Uterus (tissue), 2 donors: Measurements from ENCODE around the gene UNC13A.

Source experiments
- POLR2A ChIP-seq, 2 donors: fragments of 450-650 bp; IDR thresholded peaks; one replicate each; pipeline ENCODE4 v1.6.1; 2016; ENCODE audit warnings: antibody characterized with exemption in 2 of 2, mild to moderate bottlenecking in 1 of 2, moderate library complexity in 1 of 2
- TF ChIP-seq, protein P1 (sequence below), 4 experiments: fragments of 200-600 bp in 2 of 4; fragments of 450-650 bp in 2 of 4; sonication (generic) in 2 of 4; IDR thresholded peaks; one replicate each; pipeline ENCODE4 v1.5.1; 2016 to 2019; ENCODE audit warnings: antibody characterized with exemption in 4 of 4, mild to moderate bottlenecking in 2 of 4, moderate library complexity in 1 of 4

DNA sequence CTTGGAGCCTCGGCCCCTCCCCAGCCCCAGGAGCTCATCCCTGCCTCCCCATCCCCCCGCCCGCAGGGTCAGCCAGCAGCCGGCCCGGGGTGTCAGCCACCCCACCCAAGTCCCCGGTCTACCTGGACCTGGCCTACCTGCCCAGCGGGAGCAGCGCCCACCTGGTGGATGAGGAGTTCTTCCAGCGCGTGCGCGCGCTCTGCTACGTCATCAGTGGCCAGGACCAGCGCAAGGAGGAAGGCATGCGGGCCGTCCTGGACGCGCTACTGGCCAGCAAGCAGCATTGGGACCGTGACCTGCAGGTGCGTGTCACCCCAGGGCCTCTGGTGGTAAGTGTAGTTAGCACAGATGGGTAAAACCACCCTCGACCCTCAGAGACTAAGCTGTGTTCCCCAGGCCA is 45.0 kb upstream of the UNC13A start:
- no peak for TF ChIP-seq POLR2A (IDR thresholded peaks at IDR 0.05)
- TF ChIP-seq, protein P1, sequence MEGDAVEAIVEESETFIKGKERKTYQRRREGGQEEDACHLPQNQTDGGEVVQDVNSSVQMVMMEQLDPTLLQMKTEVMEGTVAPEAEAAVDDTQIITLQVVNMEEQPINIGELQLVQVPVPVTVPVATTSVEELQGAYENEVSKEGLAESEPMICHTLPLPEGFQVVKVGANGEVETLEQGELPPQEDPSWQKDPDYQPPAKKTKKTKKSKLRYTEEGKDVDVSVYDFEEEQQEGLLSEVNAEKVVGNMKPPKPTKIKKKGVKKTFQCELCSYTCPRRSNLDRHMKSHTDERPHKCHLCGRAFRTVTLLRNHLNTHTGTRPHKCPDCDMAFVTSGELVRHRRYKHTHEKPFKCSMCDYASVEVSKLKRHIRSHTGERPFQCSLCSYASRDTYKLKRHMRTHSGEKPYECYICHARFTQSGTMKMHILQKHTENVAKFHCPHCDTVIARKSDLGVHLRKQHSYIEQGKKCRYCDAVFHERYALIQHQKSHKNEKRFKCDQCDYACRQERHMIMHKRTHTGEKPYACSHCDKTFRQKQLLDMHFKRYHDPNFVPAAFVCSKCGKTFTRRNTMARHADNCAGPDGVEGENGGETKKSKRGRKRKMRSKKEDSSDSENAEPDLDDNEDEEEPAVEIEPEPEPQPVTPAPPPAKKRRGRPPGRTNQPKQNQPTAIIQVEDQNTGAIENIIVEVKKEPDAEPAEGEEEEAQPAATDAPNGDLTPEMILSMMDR (IDR thresholded peaks at IDR 0.05): no peak
